ENCODE results near the gene LDB2. TPM values are rescaled to one million over a fixed set of nuclear protein-coding genes. Genes with fewer than 3 reads are reported as not detected.

The LDB2 gene
- total RNA-seq, 1 donor from 2014 or later: 155 TPM

DNA sequence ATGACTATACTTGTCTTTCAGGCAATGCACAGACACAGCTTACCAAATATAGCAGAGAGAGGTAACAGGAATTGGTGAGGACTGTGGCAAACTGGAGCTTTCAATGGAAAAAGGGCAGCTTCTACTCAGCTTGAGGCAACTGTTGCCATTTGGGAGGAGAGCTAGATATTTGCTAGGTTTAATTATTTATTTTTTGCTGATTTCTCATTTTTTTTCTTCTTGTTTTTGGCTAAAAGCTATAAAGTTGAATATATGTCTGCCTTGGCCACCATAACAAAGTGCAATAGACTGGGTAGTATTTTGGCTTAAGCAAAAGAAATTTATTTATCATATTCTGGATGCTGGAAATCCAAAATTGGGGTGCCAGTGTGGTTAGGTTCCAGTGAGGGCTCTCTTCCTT is 93.9 kb downstream of the LDB2 start:
- no peak for DNase-seq (ENCODE audit: low read depth, low spot score)

GRCh38 chr4:16802044-16802443 is 96.4 kb downstream of the LDB2 start:
- no peak for DNase-seq (ENCODE audit: low read depth, low spot score)

DNA sequence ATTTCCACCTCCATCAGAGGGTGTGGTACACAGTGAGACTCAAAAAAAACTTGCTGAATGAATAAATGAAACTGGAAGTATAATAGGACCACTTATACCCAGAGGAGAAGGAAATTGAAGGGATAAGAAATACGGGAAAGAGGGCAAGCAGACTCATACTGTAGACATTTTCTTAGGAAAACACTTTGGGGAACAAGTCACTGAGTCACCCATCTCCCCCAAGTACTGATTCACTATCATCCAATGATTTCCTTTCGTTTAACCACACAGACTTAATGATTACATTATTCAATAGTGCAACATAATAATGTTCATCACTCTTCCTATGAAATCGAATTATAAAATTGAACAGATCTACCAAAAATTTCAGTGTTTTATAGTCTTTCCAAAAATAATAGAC is 97.1 kb downstream of the LDB2 start:
- DNase-seq (ENCODE audit: low read depth, low spot score): no peak

- peak; percentile 36 for DNase-seq (ENCODE audit: low read depth, low spot score)
These were observed 103.5 kb downstream of the LDB2 start for GRCh38 chr4:16794816-16795445.

GRCh38 chr4:16791460-16791859 is 107.0 kb downstream of the LDB2 start:
- no peak for DNase-seq (ENCODE audit: low read depth, low spot score)

GRCh38 chr4:16790508-16790907 is 107.9 kb downstream of the LDB2 start:
- DNase-seq (ENCODE audit: low read depth, low spot score): no peak

DNA sequence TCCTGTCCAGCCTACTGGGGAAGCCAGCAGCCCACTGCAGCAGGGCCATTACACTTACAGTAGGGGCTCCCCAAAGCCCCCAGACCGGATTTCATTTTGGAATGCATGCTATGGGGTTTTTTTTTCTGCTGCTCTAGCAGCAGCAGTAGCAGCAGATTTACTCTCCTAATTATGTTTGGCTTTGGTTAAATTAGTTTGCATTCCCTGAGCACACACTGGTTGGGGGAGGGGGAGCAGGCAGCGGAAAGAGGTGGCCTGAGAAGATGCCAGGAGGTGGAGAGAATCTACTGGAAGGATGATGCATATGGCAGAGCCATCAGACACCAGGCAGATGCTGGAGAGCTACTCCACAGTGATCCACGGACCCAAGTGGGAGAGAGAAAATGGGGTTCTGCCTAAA is 109.6 kb downstream of the LDB2 start:
- DNase-seq (ENCODE audit: low read depth, low spot score): no peak

DNA sequence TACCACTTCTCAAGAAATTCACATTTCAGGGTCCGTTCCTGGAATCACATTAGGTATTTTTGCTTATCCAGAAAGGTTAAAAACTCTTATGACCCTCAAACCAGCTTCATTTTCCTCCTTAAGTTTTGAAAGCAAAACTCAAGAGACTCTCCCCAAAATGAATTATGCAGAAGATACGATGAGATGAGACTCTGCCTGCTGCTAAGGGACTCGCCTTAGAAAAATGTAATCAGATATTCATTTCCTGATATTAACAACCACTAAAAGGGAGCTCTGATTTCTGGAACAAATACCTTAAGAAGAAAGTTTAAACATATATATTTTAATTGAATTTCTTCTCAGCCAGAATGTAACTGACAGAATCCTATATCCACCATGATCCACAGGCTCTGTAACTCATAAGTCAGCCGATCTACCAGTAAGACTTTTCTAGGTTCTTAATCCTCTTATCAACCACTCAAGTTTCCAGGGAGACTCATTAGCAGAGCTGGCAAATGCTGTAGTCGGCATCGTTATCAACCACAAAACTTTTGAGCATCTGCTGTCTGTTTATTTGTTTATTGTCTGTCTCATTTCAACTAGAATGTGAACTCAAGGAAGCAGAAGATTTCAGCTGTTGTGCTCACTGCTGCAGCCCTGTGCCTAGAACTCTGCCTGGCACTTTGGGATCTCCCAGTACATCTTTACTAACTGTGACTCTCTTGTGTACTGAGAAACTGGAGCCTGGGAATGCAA is 112.5 kb downstream of the LDB2 start:
- no peak for DNase-seq (ENCODE audit: low read depth, low spot score)

DNA sequence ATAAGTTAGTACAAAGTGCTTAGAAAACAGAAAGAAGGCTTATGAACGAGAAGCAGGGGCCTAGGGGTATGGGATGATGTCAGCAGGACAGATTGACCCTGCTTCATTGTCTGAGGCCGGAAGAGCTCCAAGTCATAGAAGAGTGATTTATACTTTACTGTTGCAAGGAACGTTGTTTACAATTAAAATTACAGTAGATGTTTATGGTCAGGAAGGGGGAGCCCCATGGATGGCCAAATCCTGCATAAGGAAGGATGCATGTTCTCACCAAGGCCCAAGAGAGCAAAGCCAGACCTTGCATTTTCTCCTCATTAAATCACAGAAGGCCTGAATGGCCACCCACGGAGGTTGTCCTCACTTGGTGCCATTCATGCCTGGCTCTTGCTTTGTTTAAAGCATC is 115.3 kb downstream of the LDB2 start:
- DNase-seq (ENCODE audit: low read depth, low spot score): peak; percentile 36

DNA sequence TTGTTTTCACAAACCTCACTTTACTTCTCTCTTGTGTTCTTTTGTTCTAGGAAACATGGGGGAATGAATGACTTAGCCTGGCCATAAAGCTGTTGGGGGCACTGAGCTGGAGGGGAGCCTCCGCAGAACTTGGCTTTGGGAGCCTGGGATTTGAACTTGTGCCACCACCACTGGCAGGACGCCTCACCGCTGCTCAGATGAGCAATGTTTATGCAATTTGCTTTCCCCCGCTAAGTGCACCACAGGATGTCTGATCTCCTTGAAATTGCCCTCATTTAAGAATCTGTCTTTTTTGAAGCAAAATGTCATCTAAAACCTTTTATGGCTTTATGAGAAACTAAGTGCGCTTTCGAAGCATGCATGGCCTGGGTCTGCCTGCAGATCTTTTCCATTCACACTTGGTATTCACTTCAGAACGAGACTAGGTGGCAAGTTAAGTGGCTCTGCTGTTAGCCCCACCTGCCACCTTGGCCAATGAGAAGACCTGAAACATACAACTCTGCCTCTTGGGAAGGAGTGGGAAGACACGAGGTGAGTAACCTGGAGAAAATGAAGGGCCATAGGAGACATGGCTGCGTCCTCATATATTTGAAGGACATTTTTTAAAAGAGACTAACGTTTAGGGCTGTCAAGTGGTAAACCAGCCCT is 119.3 kb downstream of the LDB2 start:
- no peak for DNase-seq (ENCODE audit: low read depth, low spot score)

DNA sequence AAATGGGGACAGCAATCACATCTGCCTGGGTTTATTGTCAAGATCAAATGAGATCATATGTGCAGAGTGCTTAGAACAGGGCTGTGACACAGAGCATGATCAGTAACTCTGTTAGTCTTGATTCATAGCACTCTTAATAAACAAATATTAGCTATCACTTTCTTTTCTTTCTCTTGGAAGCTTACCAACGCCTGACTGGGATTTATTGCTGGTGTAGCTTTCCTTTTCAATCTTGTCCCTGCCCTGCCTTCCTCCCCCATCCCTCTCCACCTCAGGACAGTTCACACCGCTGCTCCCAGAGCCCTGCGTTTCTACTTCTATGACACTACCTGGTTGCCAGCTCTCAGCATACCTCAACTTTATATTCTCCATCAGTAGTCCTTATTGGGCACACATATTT is 120.7 kb downstream of the LDB2 start:
- DNase-seq (ENCODE audit: low read depth, low spot score): no peak

DNA sequence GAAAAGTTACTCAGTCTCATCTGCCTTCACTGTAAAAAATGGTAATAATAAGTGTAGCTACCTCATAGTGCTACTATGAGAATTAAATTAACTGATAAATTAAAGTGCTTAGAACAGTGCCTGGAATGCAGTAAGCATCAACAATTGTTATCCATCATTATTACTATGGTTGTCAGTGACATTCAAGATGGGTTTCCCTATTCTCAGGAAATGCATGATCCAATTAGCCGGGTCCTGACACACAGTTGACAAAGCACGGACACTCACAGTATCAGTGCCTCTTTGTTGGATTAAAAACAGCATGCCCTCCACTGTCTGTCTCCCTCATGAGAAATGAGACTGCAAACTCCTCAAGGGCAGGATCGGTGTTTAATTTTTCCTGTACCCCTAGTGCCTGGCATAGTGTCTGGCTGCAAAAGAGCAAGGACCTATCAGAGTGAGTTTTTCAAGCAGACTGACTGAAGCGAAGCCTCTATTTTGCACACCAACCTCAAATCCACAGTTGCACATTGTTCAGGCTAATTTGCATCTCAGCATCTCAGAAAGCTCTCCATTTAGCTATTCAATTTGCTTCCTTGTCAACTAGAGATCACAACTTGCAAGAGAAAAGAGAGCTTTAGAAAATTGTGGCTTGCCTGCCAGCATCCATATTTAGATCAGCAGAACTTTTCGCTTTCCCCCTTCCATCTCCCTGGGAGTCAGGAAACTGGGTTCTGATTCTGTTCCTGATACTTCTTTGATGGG is 122.9 kb downstream of the LDB2 start:
- no peak for DNase-seq (ENCODE audit: low read depth, low spot score)

GRCh38 chr4:16772366-16772850 is 126.0 kb downstream of the LDB2 start:
- DNase-seq (ENCODE audit: low read depth, low spot score): peak; percentile 49

DNA sequence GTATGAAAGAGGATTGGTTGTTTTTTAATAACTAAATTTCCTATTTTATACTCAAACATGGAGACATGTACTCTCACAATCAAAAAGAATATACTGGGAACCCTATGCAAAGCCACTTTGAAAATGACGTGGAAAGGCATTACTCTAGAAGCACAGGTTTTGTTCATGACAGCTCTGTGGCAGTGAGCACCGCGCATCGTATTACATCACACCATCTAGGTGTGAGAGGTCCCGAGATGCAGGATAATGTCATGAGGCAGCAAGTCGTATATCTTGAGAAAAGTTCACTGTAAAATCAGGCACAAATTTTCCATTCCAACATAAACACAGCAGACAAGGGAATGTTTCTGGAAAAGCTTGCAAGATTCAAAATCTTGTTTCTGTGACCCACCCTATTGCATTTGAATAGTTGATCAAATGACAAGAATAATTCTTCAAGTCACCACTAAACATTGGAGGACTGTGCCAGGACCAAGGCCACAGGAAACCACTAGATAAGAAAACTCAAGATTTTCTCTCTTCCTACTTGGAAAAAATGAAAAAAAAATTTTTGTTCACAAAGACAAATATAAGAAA is 127.6 kb downstream of the LDB2 start:
- no peak for DNase-seq (ENCODE audit: low read depth, low spot score)

DNA sequence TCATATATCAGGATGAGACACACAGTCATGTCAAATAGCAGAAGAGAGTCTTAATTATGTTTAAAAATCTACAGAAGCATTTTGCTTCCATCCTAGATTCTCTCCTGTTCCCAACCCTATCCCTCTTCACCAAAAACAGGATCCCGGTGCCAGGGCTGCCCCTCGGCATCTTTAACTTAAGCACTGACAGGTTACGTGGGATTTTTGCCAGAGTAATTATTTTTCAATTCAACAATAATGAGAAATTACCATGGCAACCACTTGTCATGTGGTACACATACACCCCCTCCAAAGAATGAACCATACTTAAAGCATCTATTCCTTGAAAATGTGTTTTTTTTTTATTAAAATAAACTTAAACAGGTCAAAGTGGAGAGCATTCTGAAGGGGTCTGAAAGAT is 130.6 kb downstream of the LDB2 start:
- DNase-seq (ENCODE audit: low read depth, low spot score): no peak

- no peak for DNase-seq (ENCODE audit: low read depth, low spot score)
These were observed 131.2 kb downstream of the LDB2 start for GRCh38 chr4:16767251-16767650.

DNA sequence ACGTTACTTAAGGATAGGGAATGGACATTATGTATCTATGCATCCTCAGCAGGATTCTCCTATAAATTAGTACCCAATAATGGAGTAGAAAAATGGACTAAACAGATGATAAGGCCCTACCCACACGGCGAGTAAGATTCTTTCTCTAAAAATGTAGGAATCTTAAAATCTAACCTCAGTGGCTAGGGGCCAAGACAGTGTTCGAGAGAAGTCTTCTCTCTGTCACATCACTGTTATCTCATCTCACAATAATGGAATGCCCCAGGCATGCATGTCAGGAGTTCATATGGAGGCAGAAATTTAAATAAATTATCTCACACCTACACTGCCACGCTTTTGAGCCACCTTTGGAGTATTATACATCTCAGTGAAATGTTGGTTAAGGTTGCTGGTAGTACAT is 132.9 kb downstream of the LDB2 start:
- DNase-seq (ENCODE audit: low read depth, low spot score): no peak

DNA sequence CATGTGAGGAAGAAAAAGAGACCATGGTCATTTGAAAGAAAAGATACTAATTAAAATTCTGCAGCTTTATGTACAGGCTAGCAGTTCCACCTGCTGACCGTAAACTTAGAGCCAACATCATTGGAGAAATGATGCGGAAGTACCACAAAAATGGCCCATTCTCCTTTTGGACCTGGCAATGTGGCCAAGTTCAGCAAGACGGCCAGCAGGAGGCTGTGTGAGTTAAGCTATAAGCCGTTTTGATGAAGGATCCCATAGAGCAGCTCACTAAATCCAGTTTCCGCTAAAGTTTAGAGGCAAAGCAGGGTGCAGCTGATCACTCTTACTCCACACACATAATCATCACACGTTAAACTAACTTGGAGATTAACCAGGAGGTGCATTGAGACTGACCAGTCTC is 133.8 kb downstream of the LDB2 start:
- DNase-seq (ENCODE audit: low read depth, low spot score): no peak

GRCh38 chr4:16760617-16761363 is 137.7 kb downstream of the LDB2 start:
- no peak for DNase-seq (ENCODE audit: low read depth, low spot score)

DNA sequence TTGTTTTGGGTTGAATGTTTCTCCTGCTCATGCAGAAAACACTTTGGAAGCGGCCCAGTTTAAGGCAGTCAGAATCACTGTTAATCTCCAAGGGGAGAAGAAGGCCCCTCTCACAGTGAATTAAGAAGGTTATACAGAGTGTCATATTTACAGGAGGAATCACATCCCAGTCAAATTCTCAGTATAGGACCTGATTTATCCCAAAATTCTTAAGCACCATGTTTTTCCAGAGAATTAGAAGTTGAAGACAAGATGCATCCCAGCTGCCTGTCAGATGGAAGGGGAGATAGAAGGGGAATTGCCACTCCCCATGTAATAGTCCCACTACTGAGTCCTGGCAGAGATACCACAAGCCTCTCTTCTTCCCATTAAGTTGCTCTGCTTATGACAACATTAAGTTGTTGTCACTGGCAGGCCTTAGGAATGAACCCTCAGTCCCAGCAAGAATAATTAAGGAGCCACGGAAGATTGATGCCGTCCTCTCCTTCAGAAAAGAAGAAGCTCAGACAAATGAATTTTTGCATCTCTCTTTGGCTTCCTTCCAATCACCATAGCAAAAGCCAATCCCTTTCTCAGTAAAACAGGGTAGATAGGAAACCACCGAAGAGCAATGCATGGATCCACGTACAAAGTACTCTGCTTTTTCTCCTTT is 138.4 kb downstream of the LDB2 start:
- DNase-seq (ENCODE audit: low read depth, low spot score): no peak
